HG02852 (cell line): Measurements from ENCODE around the gene OTX1.
"Not testable (repeated sequence)": the region's sequence is repeated elsewhere in the genome, so short reads cannot be mapped to it uniquely, and the experiment has no call there.

Experiments used
- ATAC-seq: cut with Tn5 transposase; IDR thresholded peaks from one replicate; pipeline ENCODE4 v1.9.1; 2021; ENCODE audit warnings: mild to moderate bottlenecking, moderate library complexity; ENCODE audit not compliant: unreplicated experiment

The OTX1 gene

DNA sequence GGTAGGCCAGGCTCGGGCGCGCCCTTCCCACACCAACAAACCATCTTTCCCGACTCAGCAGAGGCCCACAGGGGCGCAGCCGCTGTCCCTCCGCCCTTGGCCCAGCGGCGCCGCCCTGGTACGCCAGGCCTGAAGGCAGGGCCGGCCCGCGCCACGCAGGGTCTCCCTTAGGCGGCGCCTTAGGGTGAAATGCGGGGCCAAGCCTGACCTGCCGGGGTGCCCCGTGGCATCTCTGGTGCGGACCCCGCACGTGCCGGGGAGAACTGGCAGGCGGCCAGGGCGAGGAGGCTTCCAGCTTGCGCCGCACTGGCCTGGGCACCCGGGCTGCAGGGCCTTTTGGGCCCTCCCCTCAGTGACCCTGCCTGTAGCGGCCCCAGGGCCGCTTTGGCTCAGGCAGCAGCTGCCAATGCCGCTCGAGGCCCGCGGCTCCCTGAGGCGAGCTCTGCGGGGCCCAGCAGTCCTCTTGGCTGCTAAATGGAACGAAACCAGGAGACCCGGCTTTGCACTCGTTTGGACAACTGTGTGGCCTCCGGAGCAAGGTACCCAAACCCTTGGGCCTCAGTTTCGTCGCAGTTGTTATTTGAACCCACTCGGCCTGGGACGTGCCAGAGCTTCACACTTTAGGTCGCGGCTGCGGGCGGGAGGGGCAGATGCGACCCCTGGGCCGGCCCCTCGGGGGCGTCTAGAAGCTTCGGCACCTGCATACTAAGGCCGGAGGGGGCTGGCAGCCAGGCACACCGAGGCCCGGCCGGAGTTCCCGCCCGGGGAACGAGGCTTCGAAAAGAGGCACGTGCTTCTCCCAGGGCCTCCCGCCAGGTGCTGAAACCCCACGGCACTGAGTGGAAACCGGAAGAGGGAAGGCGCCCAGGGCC is 8.5 kb downstream of the OTX1 start:
- no peak for ATAC-seq

DNA sequence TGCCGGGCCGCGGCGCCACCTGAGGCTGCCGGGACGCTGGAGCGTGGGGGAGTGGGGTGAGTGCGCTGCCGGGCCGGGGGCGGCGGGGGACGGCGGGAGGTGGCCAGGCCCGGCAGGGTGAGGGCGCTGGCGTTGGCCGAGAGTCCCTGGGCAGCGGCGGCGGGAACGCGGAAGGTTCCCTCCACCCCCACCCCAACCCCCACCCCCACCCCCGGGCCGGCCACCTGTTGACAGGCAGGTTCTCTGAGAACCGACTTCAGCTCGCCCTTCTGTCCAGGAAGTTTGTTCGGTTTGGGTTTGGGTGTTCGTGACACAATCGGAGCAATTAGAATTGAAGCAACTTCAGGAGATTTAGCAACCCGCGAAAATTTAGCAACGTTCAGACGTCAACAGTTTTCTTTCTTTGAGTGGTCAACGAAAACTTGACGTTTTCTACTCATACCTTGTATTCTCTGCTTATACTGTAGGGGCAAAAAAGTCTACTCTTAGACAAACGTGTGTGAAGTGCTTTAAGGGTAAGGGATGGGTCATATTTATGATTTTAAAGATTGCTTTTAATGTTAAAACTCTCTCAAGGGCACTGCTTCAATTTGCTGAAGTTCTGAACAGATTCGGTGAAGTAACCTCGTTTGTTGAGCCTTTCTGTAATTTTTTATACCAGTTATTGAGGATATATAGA is 9.3 kb downstream of the OTX1 start:
- no peak for ATAC-seq

DNA sequence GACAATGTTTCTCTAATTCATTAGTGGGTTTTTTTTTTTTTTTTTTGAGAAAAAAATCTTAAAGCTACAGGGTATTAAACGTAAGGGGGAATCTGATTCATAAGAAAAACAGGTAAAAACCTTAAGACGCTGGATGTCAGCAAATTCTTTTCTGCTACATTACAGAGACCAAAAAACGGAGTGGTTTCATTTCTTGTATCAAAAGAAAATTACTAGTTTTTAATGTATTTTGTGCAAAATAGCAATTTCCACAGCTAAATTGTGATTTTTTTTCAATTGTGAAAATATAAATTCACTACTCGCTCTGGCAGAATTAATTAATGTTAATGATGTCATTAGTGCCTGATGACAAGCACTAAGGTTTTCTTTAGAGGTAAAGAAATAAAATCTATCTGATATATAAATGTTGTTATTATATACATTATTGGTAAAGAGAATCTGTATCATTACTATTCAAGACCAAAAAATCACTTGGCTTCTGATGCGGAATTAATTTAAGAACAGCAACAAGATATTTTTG is 9.9 kb downstream of the OTX1 start:
- no peak for ATAC-seq

DNA sequence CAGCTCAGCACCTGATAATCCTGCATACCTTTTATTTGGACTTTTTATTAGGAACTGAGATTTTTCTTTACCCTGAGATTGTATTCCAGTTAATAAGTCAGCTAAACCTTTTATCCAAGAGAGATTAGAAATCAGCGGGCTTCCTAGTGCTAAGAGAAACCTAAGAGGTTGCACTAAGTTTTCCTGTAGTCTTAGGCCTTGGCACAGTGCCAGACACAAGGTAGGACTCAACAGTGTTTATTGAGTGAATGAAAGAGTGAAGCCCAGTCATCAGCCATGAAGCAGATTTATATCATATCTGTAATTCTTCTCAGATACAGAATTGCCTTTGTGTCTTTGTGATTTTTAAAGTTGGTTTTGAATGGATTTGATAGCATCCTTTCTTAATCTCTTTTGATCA is 13.6 kb downstream of the OTX1 start:
- ATAC-seq: no peak

DNA sequence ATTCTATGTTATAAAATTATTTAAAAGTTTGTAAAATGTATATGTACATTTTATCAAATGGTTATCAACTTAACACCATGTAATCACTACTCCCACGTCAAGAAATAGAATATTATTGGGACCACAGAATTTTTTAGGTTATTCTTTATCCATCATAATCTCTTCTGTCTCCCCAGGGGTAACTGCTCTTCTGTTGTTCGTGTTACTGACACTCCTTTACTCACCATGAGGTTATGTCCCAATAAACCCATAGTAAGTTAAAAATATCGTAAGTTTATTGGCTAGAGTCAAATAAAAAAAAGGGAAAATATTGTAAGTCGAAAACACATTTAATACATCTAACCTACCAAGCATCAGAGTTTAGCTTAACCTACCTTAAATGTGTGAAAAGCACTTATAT is 14.0 kb downstream of the OTX1 start:
- no peak for ATAC-seq

DNA sequence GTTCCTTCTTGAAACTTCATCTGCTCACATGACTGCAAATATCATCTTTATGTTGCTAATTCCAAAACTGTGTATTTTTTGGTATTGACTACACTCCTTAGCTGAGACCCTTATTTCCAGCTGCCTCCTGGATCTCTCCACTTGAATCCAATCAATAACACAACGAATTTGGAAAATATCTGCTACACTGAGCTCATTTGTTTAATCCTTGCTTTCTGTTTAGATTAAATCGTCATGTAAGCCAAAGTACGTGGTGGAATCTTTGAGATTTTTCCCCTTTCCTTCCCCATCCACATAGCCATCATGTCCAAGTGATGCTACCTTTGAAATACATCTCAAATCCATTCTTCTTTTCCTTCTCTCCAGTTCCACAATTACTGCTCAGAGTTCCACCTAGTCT is 15.6 kb downstream of the OTX1 start:
- ATAC-seq: no peak

DNA sequence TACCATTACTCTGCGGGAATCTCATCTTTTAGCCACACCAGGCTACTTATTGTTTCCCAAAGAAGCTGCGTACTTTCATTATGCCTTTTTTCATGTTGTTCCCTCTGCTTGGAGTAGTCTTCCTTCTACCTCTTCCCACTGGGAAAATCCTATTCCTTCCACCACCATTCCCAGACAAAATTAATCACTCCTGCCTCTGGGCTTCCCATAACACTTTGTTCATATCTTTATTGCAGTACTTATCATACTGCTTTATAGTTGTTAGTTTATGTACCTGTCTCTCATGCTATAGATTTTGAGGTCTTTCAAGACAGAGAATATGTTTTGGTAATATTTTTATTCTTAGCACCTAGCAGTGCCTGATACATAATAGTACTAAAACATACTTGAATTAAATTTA is 16.2 kb downstream of the OTX1 start:
- no peak for ATAC-seq

DNA sequence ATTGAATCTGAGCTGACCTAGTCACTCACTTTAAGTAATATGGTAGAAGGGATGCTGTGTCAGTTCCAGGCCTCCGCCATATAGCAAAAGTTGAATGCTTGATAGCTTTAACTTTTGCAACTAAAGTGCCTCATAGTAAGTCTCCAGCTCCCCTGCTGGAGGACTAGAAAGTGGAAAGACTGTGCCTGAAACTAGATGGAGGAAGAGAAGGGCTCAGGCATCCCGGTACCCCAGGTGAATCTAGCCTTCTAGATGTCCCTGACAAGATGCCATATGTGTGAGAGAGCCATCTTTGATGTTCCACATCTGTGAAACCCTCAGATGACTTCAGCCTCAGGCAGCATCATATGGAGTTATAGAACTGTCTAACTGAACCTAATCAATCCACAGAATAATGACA is 21.0 kb downstream of the OTX1 start:
- ATAC-seq: no peak

DNA sequence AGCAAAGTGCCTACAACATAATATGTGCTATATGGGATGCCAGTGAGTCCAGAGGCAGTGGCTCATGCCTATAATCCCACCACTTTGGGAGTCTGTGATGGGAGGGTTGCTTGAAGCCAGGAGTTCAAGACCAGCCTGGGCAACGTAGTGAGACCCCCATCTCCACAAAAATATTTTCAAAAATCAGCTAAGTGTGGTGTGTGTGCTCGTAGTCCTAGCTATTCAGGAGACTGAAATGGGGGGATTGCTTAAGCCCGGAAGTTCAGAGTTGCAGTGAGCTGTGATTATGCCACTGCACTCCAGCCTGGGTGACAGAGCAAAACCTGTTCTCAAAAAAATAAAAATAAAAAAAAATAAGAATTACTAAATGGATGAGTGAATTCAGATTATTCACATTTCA is 23.4 kb downstream of the OTX1 start:
- no peak for ATAC-seq

DNA sequence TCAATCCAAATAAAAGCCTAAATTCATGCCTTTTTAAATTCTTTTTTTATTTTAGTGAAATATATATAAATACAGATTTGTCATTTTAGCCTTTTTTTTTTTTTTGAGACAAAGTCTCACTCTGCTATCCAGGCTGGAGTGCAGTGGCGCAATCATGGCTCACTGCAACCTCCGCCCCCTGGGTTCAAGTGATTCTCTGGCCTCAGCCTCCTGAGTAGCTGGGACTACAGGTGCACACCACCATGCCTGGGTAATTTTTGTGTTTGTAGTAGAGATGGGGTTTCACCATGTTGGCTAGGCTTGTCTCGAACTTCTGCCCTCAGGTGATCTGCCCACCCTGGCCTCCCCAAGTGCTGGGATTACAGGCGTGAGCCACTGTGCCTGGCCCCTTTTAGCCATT is 23.8 kb downstream of the OTX1 start:
- ATAC-seq: not testable (repeated sequence)

DNA sequence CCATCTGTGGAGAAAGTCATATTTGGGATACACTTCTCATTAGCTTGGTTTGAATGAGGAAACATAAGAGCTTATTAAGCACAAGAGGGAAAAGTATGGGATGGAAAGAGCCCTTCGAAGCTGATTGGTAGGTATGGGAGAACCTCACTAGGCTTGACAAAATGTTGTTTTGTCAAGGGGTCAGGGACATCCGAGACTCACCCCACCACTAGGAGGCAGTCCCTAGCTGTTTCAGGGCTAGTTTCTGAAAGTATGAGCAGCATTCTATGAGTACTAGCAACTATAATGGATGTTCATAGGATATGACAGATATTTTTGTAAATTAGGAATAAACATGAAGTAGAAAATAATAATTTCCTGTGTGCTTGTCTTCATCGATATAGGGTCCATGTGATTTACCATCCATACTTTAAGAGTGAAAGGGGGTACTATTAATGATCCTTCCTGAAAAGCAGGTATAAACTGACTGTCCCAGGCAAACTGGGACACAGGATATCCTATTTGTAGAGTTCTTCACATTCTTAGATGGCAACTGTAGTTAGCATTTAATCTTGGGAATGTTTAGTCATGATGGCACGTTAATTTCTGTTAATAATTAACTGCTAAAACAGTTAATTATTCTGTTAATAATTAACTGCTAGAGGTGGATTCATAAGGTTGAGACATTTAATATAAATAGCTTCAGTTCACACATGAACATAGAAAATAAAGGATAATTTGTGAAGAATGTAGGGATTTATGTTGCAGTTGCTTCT is 28.4 kb downstream of the OTX1 start:
- no peak for ATAC-seq

DNA sequence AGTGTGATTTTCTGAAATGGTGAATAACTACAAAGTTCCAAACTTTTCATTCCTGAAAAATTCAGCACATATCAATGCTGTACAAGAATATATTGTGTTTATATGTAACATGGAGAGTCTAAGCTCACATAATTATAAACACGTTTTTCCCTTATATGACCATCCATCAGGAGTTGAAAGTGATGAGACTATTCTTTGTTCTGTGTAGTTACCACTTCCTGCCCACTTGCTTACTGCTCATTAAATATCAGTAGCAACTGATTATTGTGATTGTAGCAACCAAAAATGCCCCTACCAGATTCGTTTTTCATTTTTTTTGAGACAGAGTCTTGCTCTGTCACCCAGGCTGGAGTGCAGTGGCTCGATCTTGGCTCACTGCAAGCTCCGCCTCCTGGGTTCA is 30.8 kb downstream of the OTX1 start:
- ATAC-seq: no peak

DNA sequence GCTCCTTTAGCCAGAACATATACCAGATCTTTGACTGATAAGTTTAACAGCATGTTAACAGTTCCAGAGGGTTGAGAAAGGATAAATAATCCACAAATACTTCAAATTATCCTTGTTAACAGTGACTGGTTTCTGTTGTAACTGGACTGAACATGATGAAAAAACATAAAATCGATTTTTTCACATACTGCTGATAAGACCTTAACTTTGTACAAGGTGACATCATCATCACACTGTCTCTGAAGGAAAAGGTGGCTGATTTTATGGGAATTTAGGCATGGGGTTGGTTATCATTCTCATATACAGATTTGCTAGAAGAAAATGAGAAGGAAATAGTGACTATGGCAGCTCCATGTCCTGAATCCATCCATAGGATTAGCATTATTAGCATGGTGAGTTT is 36.1 kb downstream of the OTX1 start:
- no peak for ATAC-seq

DNA sequence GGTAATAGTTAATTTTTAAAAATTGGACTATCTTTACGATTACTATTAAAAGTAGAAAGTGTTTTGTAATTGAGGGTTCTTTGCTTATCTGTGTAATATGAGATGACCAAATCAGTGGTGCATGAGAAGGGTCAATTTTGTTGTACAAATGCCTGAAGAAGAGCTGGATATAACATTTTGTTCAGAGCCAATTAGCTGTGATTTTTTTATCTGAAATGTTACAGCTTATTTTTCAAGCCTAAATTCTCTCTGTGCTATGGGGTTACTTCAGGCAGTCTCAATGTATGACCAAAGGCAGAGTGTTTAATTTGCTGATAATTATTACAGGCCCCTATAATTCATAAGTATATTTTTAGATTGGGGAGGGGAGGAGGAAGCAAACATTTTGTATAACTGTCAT is 41.8 kb downstream of the OTX1 start:
- ATAC-seq: no peak

DNA sequence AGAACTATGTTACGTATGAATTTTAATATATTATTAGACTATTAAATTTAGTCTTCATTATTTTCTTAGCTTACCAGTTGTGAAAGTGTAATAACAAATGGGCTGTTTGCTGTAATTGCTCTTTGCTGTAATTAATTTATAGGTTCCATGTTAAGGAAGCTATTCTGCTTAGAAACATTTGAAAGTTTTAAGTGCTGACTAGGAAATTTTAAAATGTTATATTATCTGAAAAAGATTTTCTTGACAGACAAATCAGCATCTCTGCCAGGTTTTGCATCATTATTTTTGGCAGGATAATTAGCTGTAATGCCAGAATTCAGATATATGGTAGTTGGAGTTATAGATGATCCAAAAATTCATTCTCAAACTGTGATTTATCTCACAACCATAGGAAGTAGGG is 42.2 kb downstream of the OTX1 start:
- ATAC-seq: no peak

DNA sequence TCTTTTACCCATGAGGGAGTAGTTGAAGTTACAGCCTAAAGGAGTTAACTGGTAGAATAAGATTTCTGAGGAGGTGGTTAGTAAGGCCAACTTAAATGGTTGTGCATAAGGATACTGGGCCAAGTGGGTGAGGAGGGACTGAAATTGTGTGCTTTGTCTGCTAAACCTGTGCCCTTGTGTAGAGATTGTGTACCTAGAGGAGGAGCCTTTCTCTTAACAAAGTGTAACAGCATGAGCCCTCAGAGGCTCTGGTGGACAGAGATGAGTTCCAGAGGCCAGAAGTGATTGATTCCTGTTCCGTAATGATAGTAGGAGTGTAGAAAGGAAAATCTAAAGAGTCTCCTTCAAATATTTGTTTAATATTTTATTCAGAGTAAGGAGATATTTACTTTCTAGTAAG is 42.9 kb downstream of the OTX1 start:
- no peak for ATAC-seq

DNA sequence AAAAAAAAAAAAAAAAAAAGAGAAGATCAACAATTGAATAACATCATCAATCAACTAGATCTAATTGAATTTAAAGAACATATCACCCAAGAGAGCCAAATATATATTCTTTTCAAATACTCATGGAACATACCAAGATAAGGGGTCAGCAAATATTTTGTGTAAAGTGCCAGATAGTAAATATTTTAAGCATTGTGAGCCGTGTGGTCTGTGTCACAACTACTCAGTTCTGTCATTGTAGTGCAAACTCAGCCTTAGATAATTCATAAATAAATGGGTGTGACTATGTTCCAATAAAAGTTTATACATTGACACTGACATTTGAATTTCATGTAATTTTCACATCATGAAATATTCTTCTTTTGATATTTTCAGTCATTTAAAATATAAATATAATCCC is 45.9 kb downstream of the OTX1 start:
- no peak for ATAC-seq

DNA sequence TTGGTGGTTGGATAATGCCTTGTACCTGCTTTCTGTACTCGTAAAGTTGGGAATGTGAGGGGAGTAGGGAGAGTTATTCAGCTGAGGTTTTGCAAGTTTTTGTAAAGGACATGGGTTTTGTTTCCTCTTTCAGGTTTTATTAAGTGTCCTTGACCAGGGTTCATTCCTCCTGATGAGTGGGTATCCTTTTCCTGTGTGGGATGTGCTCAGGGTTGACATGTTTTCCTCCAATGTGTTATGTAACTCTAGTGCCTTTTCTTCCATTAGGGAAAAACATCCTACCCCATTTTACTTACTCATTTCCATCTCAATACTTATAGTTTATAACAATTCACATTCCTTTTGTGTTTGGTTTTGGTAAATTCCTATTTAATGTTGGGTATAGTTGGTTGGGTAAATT is 48.4 kb downstream of the OTX1 start:
- ATAC-seq: no peak

DNA sequence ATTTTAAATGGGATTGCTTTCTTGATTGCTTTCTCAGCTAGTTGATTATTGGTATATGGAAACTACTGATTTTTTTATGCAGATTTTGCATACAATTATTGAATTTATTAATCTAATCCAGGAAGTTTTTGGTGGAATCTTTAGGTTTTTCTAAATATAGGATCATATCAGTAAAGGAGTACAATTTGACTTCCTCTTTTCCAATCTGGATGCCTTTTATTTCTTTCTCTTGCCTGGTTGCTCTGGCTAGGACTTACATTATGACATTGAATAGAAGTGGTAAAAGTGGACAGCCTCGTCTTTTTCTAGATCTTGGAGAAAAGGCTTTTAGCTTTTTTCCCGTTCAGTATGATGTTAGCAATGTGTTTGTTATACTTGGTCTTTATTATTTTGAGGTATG is 51.3 kb downstream of the OTX1 start:
- no peak for ATAC-seq

DNA sequence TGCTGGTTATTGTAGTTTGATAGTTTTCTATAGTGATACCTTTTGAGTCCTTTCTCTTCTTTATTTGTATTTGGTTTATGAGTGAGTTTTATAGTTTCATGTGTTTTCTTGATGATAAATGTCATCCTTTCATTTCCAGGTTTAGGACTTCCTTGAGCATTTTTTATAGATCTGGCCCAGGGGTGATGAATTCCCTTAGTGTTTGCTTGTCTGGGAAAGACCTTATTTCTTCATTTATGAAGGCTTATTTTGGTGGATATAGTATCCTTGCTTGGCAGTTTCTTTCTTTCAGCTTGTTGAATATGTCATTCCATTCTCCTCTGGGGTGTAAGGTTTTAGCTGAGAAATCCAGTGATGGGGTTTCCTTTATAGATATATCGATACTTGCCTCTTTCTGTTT is 53.9 kb downstream of the OTX1 start:
- no peak for ATAC-seq
